Nucleus accumbens (tissue), 56 donors: ENCODE data around the gene SUSD1.

Experiments used
- DNase-seq, 56 donors: peaks; one replicate each; lab custom pipeline; 2025; lab: John Stamatoyannopoulos, UW

The SUSD1 gene

GRCh38 chr9:112046181-112046580 is 128.9 kb downstream of the SUSD1 start:
- no peak for DNase-seq

- DNase-seq = no peak
Measured at GRCh38 chr9:112044881-112045280, 130.2 kb downstream of the SUSD1 start.

GRCh38 chr9:112044186-112044585 is 130.9 kb downstream of the SUSD1 start:
- no peak for DNase-seq

- no peak for DNase-seq
Measured at GRCh38 chr9:112043423-112043822, 131.7 kb downstream of the SUSD1 start.

- DNase-seq = no peak
Measured at GRCh38 chr9:112042769-112043168, 132.3 kb downstream of the SUSD1 start.

- no peak for DNase-seq
Measured at GRCh38 chr9:112042244-112042638, 132.9 kb downstream of the SUSD1 start.

- DNase-seq = no peak
Measured at GRCh38 chr9:112041536-112042243, 133.4 kb downstream of the SUSD1 start.

- no peak for DNase-seq
Measured at GRCh38 chr9:112041199-112041535, 133.9 kb downstream of the SUSD1 start.

GRCh38 chr9:112038017-112038408 is 137.1 kb downstream of the SUSD1 start:
- DNase-seq = no peak

GRCh38 chr9:112037281-112038016 is 137.6 kb downstream of the SUSD1 start:
- DNase-seq = no peak

- no peak for DNase-seq
Measured at GRCh38 chr9:112035166-112035826, 139.8 kb downstream of the SUSD1 start.

- no peak for DNase-seq
Measured at GRCh38 chr9:112034216-112034611, 140.9 kb downstream of the SUSD1 start.

- DNase-seq = no peak
Measured at GRCh38 chr9:112033237-112034215, 141.6 kb downstream of the SUSD1 start.

GRCh38 chr9:112032743-112033142 is 142.4 kb downstream of the SUSD1 start:
- DNase-seq = no peak

GRCh38 chr9:112032009-112032408 is 143.1 kb downstream of the SUSD1 start:
- no peak for DNase-seq

GRCh38 chr9:112031400-112031799 is 143.7 kb downstream of the SUSD1 start:
- no peak for DNase-seq

- DNase-seq = no peak
Measured at GRCh38 chr9:112029921-112030444, 145.1 kb downstream of the SUSD1 start.

- DNase-seq = no peak
Measured at GRCh38 chr9:112028242-112029221, 146.6 kb downstream of the SUSD1 start.

GRCh38 chr9:112025850-112026249 is 149.2 kb downstream of the SUSD1 start:
- no peak for DNase-seq
